Left cardiac atrium (tissue), 4 donors: ENCODE measurements around the gene KCNQ2. TPM values are rescaled to one million over a fixed set of nuclear protein-coding genes. Genes with fewer than 3 reads are reported as not detected.

ENCODE experiments used
- ATAC-seq, 2 donors: fragments of 200-7000 bp; cut with Tn5 transposase; one replicate each; pipeline ENCODE4 v1.9.1; 2020; ENCODE audit warnings: mild to moderate bottlenecking in 2 of 2, moderate library complexity in 2 of 2
- DNase-seq: peaks from one replicate; pipeline ENCODE4 v3.0.0-alpha.2; 2020
- intact Hi-C, 2 donors: fragments of 100-400 bp; cut with DNase I; formaldehyde crosslinking; loops; one replicate each; pipeline versions ENCODE4 v1.14.1 to v1.15.1; 2022 to 2023
- total RNA-seq, 2 donors: library from RNA; stranded (reverse); fragmentation: NEBNext Ultra II Directional; extraction: Animal tissue kit (Norgen Biotek cat#: 25700); gene quantifications; one replicate each; pipeline ENCODE4 v1.2.1, GENCODE V29; 2021
- donor health status: DM: no; HTN: yes; CAD: no.
- donor health status: DM: no; HTN: yes; CAD: no; lungs with severe emphysema.
- donor health status: DM: yes; HTN: yes; CAD: no.
- donor health status: Dilated cardiomyopathy.

The KCNQ2 gene
- total RNA-seq, 2 donors from 2014 or later: 0.91 to 2.0 TPM

DNA sequence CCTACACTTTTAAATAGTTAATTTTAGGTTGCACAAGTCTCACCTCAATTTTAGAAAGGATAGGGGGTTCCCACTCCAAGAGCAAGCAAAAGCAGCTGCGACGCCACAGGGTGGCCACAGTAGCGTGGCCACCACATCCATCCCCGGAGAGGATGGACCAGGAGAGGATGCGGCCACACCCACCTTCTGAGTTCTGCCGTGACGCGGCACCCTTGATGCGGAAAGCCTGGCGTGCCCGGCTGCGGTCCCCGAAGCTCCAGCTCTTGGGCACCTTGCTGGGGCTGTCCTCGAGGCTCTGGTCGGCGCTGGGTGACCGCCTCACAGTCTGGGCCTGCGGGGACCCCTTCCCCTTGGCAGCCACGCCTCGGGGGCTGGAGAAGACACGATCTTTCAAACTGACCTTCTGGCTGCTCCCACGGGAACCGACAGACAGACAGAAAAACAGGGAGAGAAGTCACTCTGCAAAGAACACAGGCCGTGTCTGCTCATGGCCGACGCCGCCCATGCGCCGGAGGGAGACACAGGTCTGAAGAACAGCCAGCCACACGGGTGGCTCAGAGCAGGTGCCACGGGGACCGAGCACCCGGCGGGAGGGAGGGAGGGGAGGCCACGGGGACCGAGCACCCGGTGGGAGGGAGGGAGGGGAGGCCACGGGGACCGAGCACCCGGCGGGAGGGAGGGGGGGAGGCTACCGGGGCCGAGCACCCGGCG is 57.6 kb downstream of the KCNQ2 start:
- no peak for DNase-seq
- intact Hi-C loops: no loop called here
- no peak for ATAC-seq

GRCh38 chr20:63413963-63414684 is 58.3 kb downstream of the KCNQ2 start:
- DNase-seq (no peak), ATAC-seq (no peak)
- intact Hi-C loops: no loop called here

- no peak for ATAC-seq
- intact Hi-C loops: no loop called here
- no peak for DNase-seq
Measured at GRCh38 chr20:63413323-63413722, 59.1 kb downstream of the KCNQ2 start.

DNA sequence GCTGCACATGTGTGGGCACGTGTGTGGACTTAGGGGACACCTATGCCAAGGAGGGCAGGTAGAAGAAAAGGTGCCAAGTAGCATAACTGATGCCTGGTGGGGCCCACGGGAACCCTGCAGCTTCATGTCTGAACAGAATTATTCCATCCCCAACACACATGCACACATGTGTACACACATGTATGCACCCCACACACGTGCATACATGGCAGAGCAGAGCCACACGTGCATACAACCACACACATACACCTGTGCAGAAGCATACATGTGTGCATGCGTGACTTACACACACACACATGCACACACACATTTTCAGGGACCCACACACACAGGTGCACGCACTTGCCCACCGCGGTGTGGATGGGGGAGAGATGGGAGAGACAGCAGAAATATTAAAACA is 59.6 kb downstream of the KCNQ2 start:
- ATAC-seq (no peak), DNase-seq (no peak)
- intact Hi-C loops: no loop called here

GRCh38 chr20:63411898-63412631 is 60.4 kb downstream of the KCNQ2 start:
- ATAC-seq (no peak), DNase-seq (no peak)
- intact Hi-C loops: no loop called here

DNA sequence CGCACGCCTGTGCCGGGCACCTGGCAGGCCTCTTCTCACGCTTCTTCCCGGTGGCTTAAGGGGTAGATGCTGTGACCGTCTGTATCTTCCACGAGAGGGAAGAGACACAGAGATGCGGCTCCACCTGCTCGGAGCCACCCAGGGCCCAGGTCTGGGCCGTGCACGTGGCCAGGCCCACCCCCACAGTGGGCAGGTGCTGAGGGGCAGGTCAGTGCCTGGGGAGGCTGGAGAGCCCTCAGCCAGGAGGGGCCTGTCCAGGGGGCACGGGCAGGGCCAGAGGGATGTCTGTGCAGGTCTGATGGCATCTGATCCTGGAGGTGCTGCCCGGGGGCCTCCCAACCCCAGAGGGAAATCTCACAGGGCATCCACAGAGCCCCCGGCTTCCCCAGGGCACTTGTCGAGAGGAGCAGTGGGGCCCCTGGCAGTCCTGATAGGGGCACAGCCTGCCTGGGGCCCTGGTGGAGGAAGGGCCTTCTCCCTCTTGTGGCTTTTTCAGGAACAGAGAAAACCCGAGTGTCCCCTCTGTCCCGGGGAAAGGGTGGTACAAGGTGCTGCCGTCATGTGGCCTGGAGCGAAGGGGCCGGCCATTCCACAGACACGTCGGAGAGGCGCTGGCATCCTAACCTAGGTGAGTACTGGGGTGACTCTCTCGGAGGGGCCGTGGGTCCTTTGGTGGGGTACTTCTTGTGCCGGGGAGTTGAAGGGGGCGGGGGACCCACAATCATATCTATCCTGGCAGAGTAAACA is 61.1 kb downstream of the KCNQ2 start:
- no peak for ATAC-seq
- intact Hi-C loops: no loop called here

DNA sequence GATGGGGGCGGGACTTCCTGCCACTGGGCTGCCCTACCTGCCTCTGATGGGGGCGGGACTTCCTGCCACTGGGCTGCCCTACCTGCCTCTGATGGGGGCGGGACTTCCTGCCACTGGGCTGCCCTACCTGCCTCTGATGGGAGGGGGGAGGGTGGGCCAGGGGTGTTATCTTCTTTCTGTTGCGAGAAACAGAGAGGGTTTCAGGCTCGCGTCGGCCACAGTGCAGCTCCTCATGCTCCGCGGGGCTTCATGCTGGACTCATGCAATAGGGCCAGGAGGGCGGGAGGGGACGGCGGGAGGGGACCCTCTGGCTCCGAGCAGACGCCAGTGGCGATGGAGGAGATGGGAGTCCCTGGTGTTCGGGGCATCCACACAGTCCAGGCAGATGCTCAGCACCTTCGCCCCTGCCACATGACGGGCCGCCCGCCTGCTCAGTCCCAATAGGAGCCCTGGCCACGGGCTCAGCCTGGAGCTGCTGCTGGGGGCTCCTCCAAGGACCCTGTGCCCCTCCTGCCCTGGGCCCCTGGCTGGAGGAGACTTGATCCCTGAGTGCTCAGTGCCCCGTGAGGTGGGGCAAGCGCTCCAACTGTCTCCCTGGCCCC is 62.5 kb downstream of the KCNQ2 start:
- DNase-seq (no peak), ATAC-seq (no peak)
- intact Hi-C loops: no loop called here

More for the DNA sequence above, 61.1 kb downstream of the KCNQ2 start:
- DNase-seq: no peak

- intact Hi-C loops: no loop called here
- DNase-seq: no peak
- no peak for ATAC-seq
Measured at GRCh38 chr20:63409066-63409833, 63.2 kb downstream of the KCNQ2 start.

- ATAC-seq (no peak), DNase-seq (no peak)
- intact Hi-C loops: no loop called here
Measured at GRCh38 chr20:63408684-63409046, 63.8 kb downstream of the KCNQ2 start.

- ATAC-seq: no peak
- no peak for DNase-seq
- intact Hi-C loops: no loop called here
Measured at GRCh38 chr20:63407928-63408683, 64.3 kb downstream of the KCNQ2 start.

DNA sequence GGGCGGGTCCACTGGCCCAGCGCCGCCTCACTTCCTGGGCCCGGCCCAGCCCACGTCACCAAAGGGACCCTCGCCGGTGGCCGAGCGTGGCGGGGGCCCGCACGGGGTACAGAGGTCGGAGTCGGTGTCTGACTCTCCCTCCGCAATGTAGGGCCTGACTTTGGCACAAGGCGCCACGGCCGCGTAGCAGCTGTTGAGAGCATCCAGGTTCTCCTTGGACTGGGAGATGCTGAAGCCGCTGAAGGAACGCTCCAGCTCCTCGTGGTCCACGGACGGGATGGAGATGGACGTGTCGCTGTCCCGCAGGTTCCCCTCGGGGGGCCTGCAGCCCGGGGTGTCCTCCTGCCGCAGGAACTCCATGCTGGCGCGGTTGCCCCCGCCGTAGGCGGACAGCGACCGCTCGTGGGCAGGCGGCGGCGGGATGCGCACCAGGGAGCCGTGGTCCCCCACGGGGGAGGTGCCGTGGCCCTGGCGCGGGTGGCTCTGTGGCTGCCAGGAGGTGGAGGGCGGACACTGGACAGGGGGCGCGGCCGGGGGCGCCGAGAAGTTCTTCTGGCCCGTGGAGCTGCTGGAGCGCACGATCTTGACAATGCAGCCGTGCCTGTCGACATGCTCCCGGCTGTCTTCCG is 65.7 kb downstream of the KCNQ2 start:
- ATAC-seq: no peak
- intact Hi-C loops: no loop called here
- no peak for DNase-seq

- no peak for ATAC-seq
- intact Hi-C loops: no loop called here
- no peak for DNase-seq
Measured at GRCh38 chr20:63406011-63406410, 66.4 kb downstream of the KCNQ2 start.

GRCh38 chr20:63405102-63405730 is 67.2 kb downstream of the KCNQ2 start:
- DNase-seq (no peak), ATAC-seq (no peak)
- intact Hi-C loops: no loop called here

DNA sequence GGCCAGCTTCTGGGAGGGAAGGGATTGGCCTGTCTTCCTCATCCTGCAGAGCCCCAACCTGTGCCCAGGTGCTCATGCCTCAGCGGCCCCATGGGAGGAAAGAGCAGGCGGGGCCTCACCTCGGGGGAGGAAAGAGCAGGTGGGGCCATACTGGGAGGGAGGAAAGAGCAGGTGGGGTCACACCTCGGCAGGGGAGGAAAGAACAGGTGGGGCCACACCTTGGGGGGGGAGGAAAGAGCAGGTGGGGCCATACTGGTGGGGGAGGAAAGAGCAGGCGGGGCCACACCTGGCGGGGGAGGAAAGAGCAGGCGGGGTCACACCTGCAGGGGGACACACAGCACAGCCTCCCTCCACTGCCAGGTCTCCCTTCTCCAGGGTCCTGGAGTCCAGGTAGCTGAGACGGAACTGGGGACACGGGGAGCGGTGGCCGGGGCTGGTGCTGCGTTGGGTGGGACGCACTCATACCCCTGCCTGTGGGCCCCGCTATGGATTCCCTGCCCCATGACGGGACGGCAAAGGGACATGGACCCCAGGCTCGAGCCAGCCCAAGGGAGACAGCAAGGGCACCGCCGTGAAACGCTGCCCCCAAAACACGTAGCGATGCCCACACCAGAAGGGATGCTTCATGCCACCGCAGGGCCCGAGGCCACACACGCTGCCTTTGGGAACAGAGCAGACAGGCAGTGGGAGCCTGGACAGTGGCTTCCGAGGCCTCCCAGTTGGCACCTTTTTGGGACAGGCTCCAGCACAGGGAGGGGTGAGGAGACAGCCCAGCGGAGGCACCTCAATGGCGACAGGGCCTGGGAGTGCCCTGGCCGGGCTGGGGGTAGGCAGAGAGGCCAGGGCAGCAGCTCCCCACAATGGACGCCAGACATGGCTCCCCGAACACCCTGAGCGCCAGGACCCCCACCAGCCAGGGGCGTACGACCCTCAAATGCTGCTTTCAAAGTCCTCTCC is 68.0 kb downstream of the KCNQ2 start:
- intact Hi-C loops: no loop called here
- ATAC-seq: no peak
- DNase-seq: no peak

DNA sequence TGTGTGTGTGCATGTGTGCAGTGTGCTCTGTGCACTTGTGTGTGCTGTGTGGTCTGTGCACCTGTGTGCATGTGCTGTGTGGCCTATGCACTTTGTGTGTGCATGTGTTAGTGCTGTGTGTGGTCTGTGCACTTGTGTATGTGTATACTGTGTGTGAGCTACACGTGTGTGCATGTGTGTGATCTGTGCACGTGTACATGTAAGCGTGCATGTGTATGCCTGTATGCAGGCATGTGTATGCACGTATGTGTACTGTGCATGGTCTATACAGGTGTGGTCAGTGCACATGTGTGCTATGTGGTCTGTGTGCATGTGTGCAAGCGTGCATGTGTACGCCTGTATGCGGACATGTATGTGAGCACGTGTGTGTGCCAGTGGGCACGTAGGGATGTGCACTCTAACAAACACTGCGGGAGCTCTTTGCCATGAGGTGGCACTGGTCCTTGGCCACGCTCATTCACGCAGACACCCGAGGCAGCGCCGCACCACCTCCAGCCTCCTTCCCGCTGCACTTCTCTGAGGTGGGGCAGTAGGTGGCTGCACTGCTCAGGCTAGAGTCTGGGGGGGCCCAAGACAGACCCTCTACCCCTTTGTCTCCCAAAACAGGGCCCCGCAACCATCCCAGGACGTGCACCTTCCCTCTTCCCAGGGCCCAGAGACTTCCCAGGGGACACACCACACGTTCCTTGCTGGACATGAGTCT is 68.9 kb downstream of the KCNQ2 start:
- DNase-seq: no peak

More for the DNA sequence above, 68.9 kb downstream of the KCNQ2 start:
- no peak for ATAC-seq
- intact Hi-C loops: no loop called here
